ENCODE measurements around the gene CSHL1.

GRCh38 chr17:63925615-63926014 lies 14.6 kb upstream of the CSHL1 start:
- TF ChIP-seq POLR2AphosphoS5 (IDR thresholded peaks at IDR 0.05): no peak
- TF ChIP-seq CTCF (IDR thresholded peaks at IDR 0.05): no peak

Data from upper lobe of left lung (tissue), 4 donors.